Ovary (tissue), 9 donors: ENCODE measurements around the gene SLC35F4. TPM values are rescaled to one million over a fixed set of nuclear protein-coding genes. Genes with fewer than 3 reads are reported as not detected.

Experiments used
- DNase-seq, 5 donors: peaks; one replicate each; pipeline ENCODE4 v3.0.0-alpha.2; 2019 to 2020
- H3K27ac ChIP-seq, 2 donors: fragments of 200-600 bp; one replicate each; pipeline versions ENCODE4 v1.5.1 to v1.8.0; 2019 to 2022
- H3K27me3 ChIP-seq: fragments of 200-600 bp; one replicate; pipeline ENCODE4 v1.8.0; 2022
- H3K36me3 ChIP-seq: fragments of 200-600 bp; sonication (generic); one replicate; pipeline ENCODE4 v1.5.1; 2019
- H3K4me1 ChIP-seq: one replicate; pipeline ENCODE4 v1.8.1; 2013; ENCODE audit warnings: mild to moderate bottlenecking, moderate library complexity; ENCODE audit not compliant: insufficient read depth
- H3K4me3 ChIP-seq: fragments of 200-600 bp; sonication (generic); one replicate; pipeline ENCODE4 v1.5.1; 2017
- H3K9me3 ChIP-seq, 2 donors: fragments of 200-600 bp in 1 of 2; sonication (generic) in 1 of 2; one replicate each; pipeline versions ENCODE4 v1.5.1 to v1.8.1; 2013 to 2019; ENCODE audit warnings: mild to moderate bottlenecking in 1 of 2, moderate library complexity in 1 of 2
- CTCF ChIP-seq, 3 donors: fragments of 450-650 bp in 2 of 3; fragments of 200-600 bp in 1 of 3; IDR thresholded peaks; one replicate each; pipeline versions ENCODE4 v1.5.1 to v1.8.0; 2016 to 2022; ENCODE audit warnings: antibody characterized with exemption in 3 of 3, mild to moderate bottlenecking in 1 of 3
- EP300 ChIP-seq: sonication (generic); formaldehyde crosslinking; IDR thresholded peaks from one replicate; pipeline ENCODE4 v1.6.1; 2017; ENCODE audit warnings: antibody characterized with exemption
- POLR2A ChIP-seq: fragments of 450-650 bp; IDR thresholded peaks from one replicate; pipeline ENCODE4 v1.6.1; 2017; ENCODE audit warnings: antibody characterized with exemption, mild to moderate bottlenecking, moderate library complexity
- WGBS, 3 donors: extraction: QIAGEN DNeasy Blood & Tissue Kit in 1 of 3; methylation state at CpG; one replicate each; pipeline versions ENCODE4 v1.1.5 to v1.1.7; 2013 to 2017; 5-methylcytosine and 5-hydroxymethylcytosine counted together
- intact Hi-C, 4 donors: fragments of 100-400 bp; cut with DNase I; formaldehyde crosslinking; loops; one replicate each; pipeline versions ENCODE4 v1.11.0 to v1.15.1; 2022 to 2023
- polyA plus RNA-seq, 2 donors: library from polyadenylated mRNA; stranded (reverse); fragments of 200-250 nt in 1 of 2; fragments of 350-450 nt in 1 of 2; fragmentation: Illumina TruSeq in 1 of 2; extraction: RNeasy Lipid Tissue Mini Kit (QIAGEN cat#74804) in 1 of 2; gene quantifications; one replicate each; pipeline ENCODE4 v1.2.3, GENCODE V29; 2013 to 2014
- total RNA-seq, 7 donors: library from RNA; depleted of rRNA in 2 of 7; stranded (reverse); fragments of >200 nt in 2 of 7; fragmentation: NEBNext Ultra II Directional in 3 of 7; extraction: Animal tissue kit (Norgen Biotek cat#: 25700) in 3 of 7; gene quantifications; one replicate each; pipeline versions ENCODE4 v1.1.0 to v1.2.4, GENCODE V29; 2016 to 2023
- donor health status: DM: no; HTN: no; CAD: no; lungs with moderate emphysema.
- donor health status: DM: no; HTN: no; CAD: no.
- donor health status: Bipolar disorder and iron deficiency.
- donor health status: DM: yes; HTN: yes; CAD: no.
- donor health status: DM: no; HTN: no; CAD: no.
- donor health status: DM: yes; HTN: yes; CAD: no.

Gene SLC35F4
- total and polyA plus RNA-seq, 9 donors: 0.04 to 0.65 (median 0.20) TPM; not detected in 6

- DNase-seq: no peak
- Histone ChIP-seq H3K4me3 (no peak overlapping the region), H3K27me3 (no peaks in the 10 kb centered on the region), H3K36me3 (no peaks in the 10 kb centered on the region), H3K9me3 (no peaks in the 10 kb centered on the region), H3K4me1 (no peaks in the 10 kb centered on the region), H3K27ac (no peak overlapping the region)
- TF ChIP-seq EP300 (no peak), CTCF (IDR thresholded peaks at IDR 0.05) (no peak), POLR2A (no peak)
- WGBS, 3 donors: 14 to 39% (median 20%) methylated on average over 4 of the region's 4 CpGs
- intact Hi-C loops: no loop called here
Measured at GRCh38 chr14:57686304-57686703, 179.6 kb downstream of the SLC35F4 start.

GRCh38 chr14:57671021-57671420 is 194.9 kb downstream of the SLC35F4 start:
- Histone ChIP-seq H3K27me3 (no peaks in the 10 kb centered on the region), H3K4me1 (no peaks in the 10 kb centered on the region), H3K9me3 (no peaks in the 10 kb centered on the region), H3K27ac (no peak overlapping the region), H3K4me3 (no peak overlapping the region), H3K36me3 (no peaks in the 10 kb centered on the region)
- WGBS, 3 donors: 83 to 93% (median 91%) methylated on average over 3 of the region's 3 CpGs
- TF ChIP-seq EP300: no peak
- TF ChIP-seq CTCF (IDR thresholded peaks at IDR 0.05): no peak
- TF ChIP-seq POLR2A: no peak
- no peak for DNase-seq
- intact Hi-C loops: no loop called here

- Histone ChIP-seq H3K27ac (no peak overlapping the region), H3K4me3 (no peak overlapping the region), H3K27me3 (no peaks in the 10 kb centered on the region), H3K4me1 (no peaks in the 10 kb centered on the region), H3K9me3 (no peaks in the 10 kb centered on the region), H3K36me3 (no peaks in the 10 kb centered on the region)
- no peak for DNase-seq
- TF ChIP-seq CTCF (IDR thresholded peaks at IDR 0.05) (no peak), EP300 (no peak), POLR2A (no peak)
- intact Hi-C loops: no loop called here
- 33 to 67% (median 42%) methylated on average over 2 of the region's 2 CpGs for WGBS, 3 donors
Measured at GRCh38 chr14:57660208-57660607, 205.7 kb downstream of the SLC35F4 start.

- H3K4me1 ChIP-seq: no peaks in the 10 kb centered on the region
- H3K4me3 ChIP-seq: no peak overlapping the region
- intact Hi-C loops: no loop called here
- no peaks in the 10 kb centered on the region for H3K9me3 ChIP-seq
- H3K36me3 ChIP-seq: no peaks in the 10 kb centered on the region
- TF ChIP-seq CTCF (IDR thresholded peaks at IDR 0.05) (no peak), POLR2A (no peak), EP300 (no peak)
- no peaks in the 10 kb centered on the region for H3K27me3 ChIP-seq
- DNase-seq: no peak
- WGBS, 3 donors: 55 to 70% (median 60%) methylated on average over 1 of the region's 1 CpG
- H3K27ac ChIP-seq: no peak overlapping the region
Measured at GRCh38 chr14:57659052-57659451, 206.8 kb downstream of the SLC35F4 start.

GRCh38 chr14:57657487-57657886 is 208.4 kb downstream of the SLC35F4 start:
- H3K27me3 ChIP-seq: no peaks in the 10 kb centered on the region
- intact Hi-C loops: no loop called here

More at GRCh38 chr14:57657487-57657886, 208.4 kb downstream of the SLC35F4 start:
- Histone ChIP-seq H3K36me3 (no peaks in the 10 kb centered on the region), H3K4me1 (no peaks in the 10 kb centered on the region), H3K9me3 (no peaks in the 10 kb centered on the region), H3K4me3 (no peak overlapping the region), H3K27ac (no peak overlapping the region)
- TF ChIP-seq POLR2A: no peak
- no peak for TF ChIP-seq CTCF (IDR thresholded peaks at IDR 0.05)
- TF ChIP-seq EP300: no peak
- 31 to 35% (median 33%) methylated on average over 5 of the region's 5 CpGs for WGBS, 3 donors
- no peak for DNase-seq
